NB4 (cell line): Measurements from ENCODE around the gene CAMSAP1.

ENCODE experiments used
- DNase-seq: peaks from one replicate; pipeline ENCODE4 v3.0.0; 2010; ENCODE audit warnings: low read depth
- H3K4me3 ChIP-seq: one replicate; pipeline ENCODE4 v1.5.1; 2011; ENCODE audit warnings: mild to moderate bottlenecking, low read depth, low read length, moderate library complexity
- CTCF ChIP-seq: IDR thresholded peaks from one replicate; pipeline ENCODE4 v1.5.1; 2012; ENCODE audit warnings: low read depth, low read length
- MAX ChIP-seq: IDR thresholded peaks from 2 replicates; pipeline ENCODE4 v1.6.1; 2011; ENCODE audit warnings: low read depth, low read length
- MYC ChIP-seq: IDR thresholded peaks from 2 replicates; pipeline ENCODE4 v1.6.1; 2011; ENCODE audit warnings: low read depth, low read length
- POLR2A ChIP-seq: IDR thresholded peaks from 2 replicates; pipeline ENCODE4 v1.6.1; 2011; ENCODE audit warnings: mild to moderate bottlenecking; ENCODE audit not compliant: insufficient read length; ENCODE audit errors: extremely low read depth

CAMSAP1 gene

GRCh38 chr9:135792268-135793128 lies 114.8 kb downstream of the CAMSAP1 start:
- DNase-seq = no peak
- no peak overlapping the region for H3K4me3 ChIP-seq
- TF ChIP-seq POLR2A (no peak), MYC (no peak), MAX (no peak), CTCF (no peak)

GRCh38 chr9:135791431-135792267 lies 115.7 kb downstream of the CAMSAP1 start:
- TF ChIP-seq MAX = no peak
- no peak for TF ChIP-seq CTCF
- no peak for TF ChIP-seq POLR2A
- no peak for TF ChIP-seq MYC
- DNase-seq = no peak
- H3K4me3 ChIP-seq = no peak overlapping the region

GRCh38 chr9:135790850-135791249 lies 116.5 kb downstream of the CAMSAP1 start:
- H3K4me3 ChIP-seq = no peak overlapping the region
- TF ChIP-seq MAX = no peak
- TF ChIP-seq MYC = no peak
- no peak for TF ChIP-seq POLR2A
- TF ChIP-seq CTCF = no peak
- no peak for DNase-seq

GRCh38 chr9:135790356-135790755 lies 117.0 kb downstream of the CAMSAP1 start:
- no peak overlapping the region for H3K4me3 ChIP-seq
- TF ChIP-seq MYC = no peak
- no peak for TF ChIP-seq MAX
- TF ChIP-seq POLR2A = no peak
- no peak for TF ChIP-seq CTCF
- no peak for DNase-seq

GRCh38 chr9:135789838-135790291 lies 117.5 kb downstream of the CAMSAP1 start:
- no peak for DNase-seq
- TF ChIP-seq MYC (no peak), POLR2A (no peak), MAX (no peak), CTCF (no peak)
- H3K4me3 ChIP-seq = no peak overlapping the region
